SU-DHL-6 (cell line): Measurements from ENCODE around the gene AADACL2.

Source experiments
- H2AFZ ChIP-seq: fragments of 200-600 bp; sonication (generic); 2 replicates; pipeline ENCODE4 v1.6.1; 2014; ENCODE audit warnings: low read depth, mild to moderate bottlenecking, moderate library complexity, mixed read lengths, antibody characterized with exemption, low read length; ENCODE audit not compliant: severe bottlenecking
- H3F3A ChIP-seq: fragments of 200-600 bp; shearing (Covaris generic); 2 replicates; pipeline ENCODE4 v1.6.0; 2016; ENCODE audit warnings: antibody characterized with exemption, mild to moderate bottlenecking; ENCODE audit not compliant: insufficient read depth
- H3K27ac ChIP-seq: fragments of 200-600 bp; sonication (generic); 2 replicates; pipeline ENCODE4 v1.5.1; 2016; ENCODE audit warnings: low read depth, mild to moderate bottlenecking, low read length, moderate library complexity, mixed read lengths
- H3K27me3 ChIP-seq: fragments of 200-600 bp; sonication (generic), shearing (Covaris generic); 2 replicates; pipeline ENCODE4 v1.6.0; 2014; ENCODE audit warnings: mild to moderate bottlenecking, low read length
- H3K36me3 ChIP-seq: fragments of 200-600 bp; sonication (generic); 2 replicates; pipeline ENCODE4 v1.6.1; 2014; ENCODE audit warnings: mild to moderate bottlenecking, low read length, mixed read lengths
- H3K4me2 ChIP-seq: fragments of 300-600, 200-600 bp; shearing (Covaris generic), sonication (generic); 2 replicates; pipeline ENCODE4 v1.6.0; 2014; ENCODE audit warnings: low read length, low read depth, mild to moderate bottlenecking; ENCODE audit not compliant: poor library complexity, severe bottlenecking
- H3K4me3 ChIP-seq: fragments of 200-600 bp; sonication (generic); 2 replicates; pipeline ENCODE4 v1.5.1; 2014; ENCODE audit warnings: antibody characterized with exemption, low read length, mild to moderate bottlenecking, mixed read lengths; ENCODE audit not compliant: insufficient read depth, poor library complexity, severe bottlenecking
- H3K79me2 ChIP-seq: fragments of 200-600 bp; sonication (generic); 2 replicates; pipeline ENCODE4 v1.6.1; 2014; ENCODE audit warnings: mild to moderate bottlenecking, low read length, moderate library complexity; ENCODE audit not compliant: insufficient read depth
- H3K9ac ChIP-seq: fragments of 200-600 bp; sonication (generic); 2 replicates; pipeline ENCODE4 v1.7.0; 2014; ENCODE audit warnings: mild to moderate bottlenecking, low read length
- H3K9me2 ChIP-seq: fragments of 200-600 bp; sonication (generic); replicated peaks from 2 replicates; pipeline ENCODE4 v1.6.1; 2014; ENCODE audit warnings: low read length; ENCODE audit not compliant: insufficient read depth
- H3K9me3 ChIP-seq: fragments of 200-600 bp; sonication (generic); 2 replicates; pipeline ENCODE4 v1.6.1; 2014; ENCODE audit warnings: low read length, mixed read lengths; ENCODE audit not compliant: insufficient read depth
- H4K20me1 ChIP-seq: fragments of 200-600 bp; sonication (generic); 2 replicates; pipeline ENCODE4 v1.6.1; 2014; ENCODE audit warnings: low read depth, mild to moderate bottlenecking, antibody characterized with exemption, low read length, moderate library complexity, mixed read lengths
- EZH2phosphoT487 ChIP-seq: fragments of 200-600 bp; sonication (generic), shearing (Covaris generic); conservative IDR thresholded peaks from 2 replicates; pipeline ENCODE4 v1.6.1; 2018; ENCODE audit warnings: mild to moderate bottlenecking, antibody characterized with exemption, low read length, moderate library complexity, mixed read lengths
- TF ChIP-seq, protein P1 (sequence below): fragments of 200-600 bp; sonication (generic); IDR thresholded peaks from one replicate; pipeline ENCODE4 v1.5.1; 2017; ENCODE audit warnings: antibody characterized with exemption, mild to moderate bottlenecking, low read length, moderate library complexity; ENCODE audit not compliant: insufficient read depth, poor library complexity, severe bottlenecking

AADACL2 gene

DNA sequence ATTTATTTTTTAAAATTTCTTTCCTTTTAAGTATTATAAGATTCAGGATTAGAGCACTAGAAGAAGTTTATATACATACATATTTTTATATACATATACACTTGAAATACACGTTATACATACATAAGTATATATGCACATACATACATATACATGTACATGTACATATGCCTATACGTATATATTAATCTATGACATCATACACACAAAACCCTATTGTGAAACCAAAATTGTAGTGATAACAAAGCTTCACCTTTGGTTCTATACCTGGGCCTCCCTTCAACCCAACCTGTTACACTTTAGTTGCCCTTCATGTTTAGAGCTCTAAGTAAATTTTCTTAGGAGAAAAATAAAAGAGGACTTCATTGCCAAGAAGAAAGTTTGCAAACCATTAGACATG, 17.0 kb downstream of the AADACL2 start:
- Histone ChIP-seq H3K27ac (no peak overlapping the region), H3K9me2 (no peaks in the 10 kb centered on the region), H3K9ac (no peak overlapping the region), H3K36me3 (no peaks in the 10 kb centered on the region), H4K20me1 (no peaks in the 10 kb centered on the region), H3K27me3 (no peaks in the 10 kb centered on the region), H3K79me2 (no peaks in the 10 kb centered on the region), H3K4me3 (no peak overlapping the region), H3F3A (no peaks in the 10 kb centered on the region), H3K4me2 (no peak overlapping the region), H2AFZ (no peak overlapping the region), H3K9me3 (no peaks in the 10 kb centered on the region)
- no peak for TF ChIP-seq EZH2phosphoT487
- TF ChIP-seq, protein P1, sequence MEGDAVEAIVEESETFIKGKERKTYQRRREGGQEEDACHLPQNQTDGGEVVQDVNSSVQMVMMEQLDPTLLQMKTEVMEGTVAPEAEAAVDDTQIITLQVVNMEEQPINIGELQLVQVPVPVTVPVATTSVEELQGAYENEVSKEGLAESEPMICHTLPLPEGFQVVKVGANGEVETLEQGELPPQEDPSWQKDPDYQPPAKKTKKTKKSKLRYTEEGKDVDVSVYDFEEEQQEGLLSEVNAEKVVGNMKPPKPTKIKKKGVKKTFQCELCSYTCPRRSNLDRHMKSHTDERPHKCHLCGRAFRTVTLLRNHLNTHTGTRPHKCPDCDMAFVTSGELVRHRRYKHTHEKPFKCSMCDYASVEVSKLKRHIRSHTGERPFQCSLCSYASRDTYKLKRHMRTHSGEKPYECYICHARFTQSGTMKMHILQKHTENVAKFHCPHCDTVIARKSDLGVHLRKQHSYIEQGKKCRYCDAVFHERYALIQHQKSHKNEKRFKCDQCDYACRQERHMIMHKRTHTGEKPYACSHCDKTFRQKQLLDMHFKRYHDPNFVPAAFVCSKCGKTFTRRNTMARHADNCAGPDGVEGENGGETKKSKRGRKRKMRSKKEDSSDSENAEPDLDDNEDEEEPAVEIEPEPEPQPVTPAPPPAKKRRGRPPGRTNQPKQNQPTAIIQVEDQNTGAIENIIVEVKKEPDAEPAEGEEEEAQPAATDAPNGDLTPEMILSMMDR = no peak

DNA sequence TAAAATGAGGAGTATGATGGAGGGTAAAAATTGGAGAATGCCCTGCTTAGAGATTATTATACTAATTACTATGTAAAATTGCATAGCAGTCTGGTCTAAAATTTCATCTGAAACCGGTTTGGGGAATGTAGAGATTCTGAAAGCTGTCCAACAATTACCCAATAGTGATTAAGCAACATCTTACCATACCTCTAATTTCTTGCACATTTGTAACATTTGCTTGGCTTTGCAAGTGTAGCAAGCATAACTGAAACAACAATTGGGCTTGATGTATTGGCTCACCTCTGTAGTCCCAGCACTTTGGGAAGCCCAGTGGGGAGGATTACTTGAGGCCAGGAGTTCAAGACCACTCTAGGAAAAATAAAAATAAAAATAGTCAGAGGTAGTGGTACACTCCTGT, 17.4 kb downstream of the AADACL2 start:
- H3K27ac ChIP-seq = no peak overlapping the region
- no peaks in the 10 kb centered on the region for H3K9me3 ChIP-seq
- H2AFZ ChIP-seq = no peak overlapping the region
- no peaks in the 10 kb centered on the region for H3K79me2 ChIP-seq
- H4K20me1 ChIP-seq = no peaks in the 10 kb centered on the region
- no peaks in the 10 kb centered on the region for H3K36me3 ChIP-seq
- H3K9ac ChIP-seq = no peak overlapping the region
- no peaks in the 10 kb centered on the region for H3K9me2 ChIP-seq
- TF ChIP-seq, protein P1 = no peak
- no peak for TF ChIP-seq EZH2phosphoT487
- H3K4me3 ChIP-seq = no peak overlapping the region
- no peaks in the 10 kb centered on the region for H3F3A ChIP-seq
- no peak overlapping the region for H3K4me2 ChIP-seq
- H3K27me3 ChIP-seq = no peaks in the 10 kb centered on the region

DNA sequence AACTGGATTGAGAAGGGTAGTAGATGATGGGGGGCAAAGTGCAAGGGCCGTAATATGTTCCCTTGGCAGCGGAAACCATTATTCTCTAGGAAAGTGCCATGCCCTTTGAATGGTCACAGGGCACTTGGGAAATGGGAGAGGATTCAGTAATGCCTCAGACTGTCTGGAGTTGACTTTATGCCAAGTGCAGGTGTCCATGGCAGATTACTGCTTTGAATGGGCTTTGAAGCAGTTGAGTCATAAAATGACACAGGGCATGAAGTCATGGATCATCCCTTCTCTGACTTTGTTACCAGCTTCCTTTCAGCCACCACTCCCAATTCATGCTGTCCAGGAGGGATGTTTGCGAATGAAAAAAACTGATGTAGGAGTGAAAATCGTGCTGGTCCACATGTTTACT, 20.1 kb downstream of the AADACL2 start:
- no peaks in the 10 kb centered on the region for H3K9me2 ChIP-seq

More for the DNA sequence above, 20.1 kb downstream of the AADACL2 start:
- Histone ChIP-seq H3K9ac (no peak overlapping the region), H3K27ac (no peak overlapping the region), H3K27me3 (no peaks in the 10 kb centered on the region), H3F3A (no peaks in the 10 kb centered on the region), H3K4me2 (no peak overlapping the region), H3K79me2 (no peaks in the 10 kb centered on the region), H3K4me3 (no peak overlapping the region), H3K9me3 (no peaks in the 10 kb centered on the region), H2AFZ (no peak overlapping the region), H4K20me1 (no peaks in the 10 kb centered on the region), H3K36me3 (no peaks in the 10 kb centered on the region)
- TF ChIP-seq, protein P1 = no peak
- TF ChIP-seq EZH2phosphoT487 = no peak
